GM10248 (cell line): Measurements from ENCODE around the gene PLCG1.

Experiments
- CTCF ChIA-PET: fragments of 300-600 bp; sonication (Branson Sonifier 250); formaldehyde crosslinking; extraction: SDS; loops from one replicate; lab custom pipeline; 2021; ENCODE audit warnings: antibody characterized with exemption; lab: Yijun Ruan, JAX
- POLR2A ChIA-PET: fragments of 350-650 bp; sonication (Branson Sonifier 250); formaldehyde crosslinking; extraction: SDS; loops from one replicate; lab custom pipeline; 2020; ENCODE audit warnings: antibody characterized with exemption; lab: Yijun Ruan, JAX
- DNase-seq: peaks from one replicate; pipeline ENCODE4 v3.0.0; 2012; ENCODE audit errors: extremely low spot score
- TF ChIP-seq, protein P1 (sequence below): IDR thresholded peaks from 2 replicates; pipeline ENCODE4 v1.5.1; 2012; ENCODE audit warnings: mild to moderate bottlenecking, low read depth; ENCODE audit errors: extremely low read depth, missing control alignments, control extremely low read depth

PLCG1 gene

DNA sequence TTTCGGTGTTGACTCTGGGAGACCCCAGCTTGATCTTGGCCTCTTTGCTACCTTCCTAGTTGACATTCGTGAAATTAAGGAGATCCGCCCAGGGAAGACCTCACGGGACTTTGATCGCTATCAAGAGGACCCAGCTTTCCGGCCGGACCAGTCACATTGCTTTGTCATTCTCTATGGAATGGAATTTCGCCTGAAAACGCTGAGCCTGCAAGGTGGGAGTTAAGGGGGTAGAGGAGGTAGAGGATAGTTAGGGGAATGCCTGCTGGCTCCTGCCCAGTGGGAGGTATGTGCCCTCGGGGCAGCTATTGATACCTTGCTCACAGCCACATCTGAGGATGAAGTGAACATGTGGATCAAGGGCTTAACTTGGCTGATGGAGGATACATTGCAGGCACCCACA is 22.2 kb downstream of the PLCG1 start:
- POLR2A ChIA-PET, result no interaction called here
- TF ChIP-seq, protein P1, sequence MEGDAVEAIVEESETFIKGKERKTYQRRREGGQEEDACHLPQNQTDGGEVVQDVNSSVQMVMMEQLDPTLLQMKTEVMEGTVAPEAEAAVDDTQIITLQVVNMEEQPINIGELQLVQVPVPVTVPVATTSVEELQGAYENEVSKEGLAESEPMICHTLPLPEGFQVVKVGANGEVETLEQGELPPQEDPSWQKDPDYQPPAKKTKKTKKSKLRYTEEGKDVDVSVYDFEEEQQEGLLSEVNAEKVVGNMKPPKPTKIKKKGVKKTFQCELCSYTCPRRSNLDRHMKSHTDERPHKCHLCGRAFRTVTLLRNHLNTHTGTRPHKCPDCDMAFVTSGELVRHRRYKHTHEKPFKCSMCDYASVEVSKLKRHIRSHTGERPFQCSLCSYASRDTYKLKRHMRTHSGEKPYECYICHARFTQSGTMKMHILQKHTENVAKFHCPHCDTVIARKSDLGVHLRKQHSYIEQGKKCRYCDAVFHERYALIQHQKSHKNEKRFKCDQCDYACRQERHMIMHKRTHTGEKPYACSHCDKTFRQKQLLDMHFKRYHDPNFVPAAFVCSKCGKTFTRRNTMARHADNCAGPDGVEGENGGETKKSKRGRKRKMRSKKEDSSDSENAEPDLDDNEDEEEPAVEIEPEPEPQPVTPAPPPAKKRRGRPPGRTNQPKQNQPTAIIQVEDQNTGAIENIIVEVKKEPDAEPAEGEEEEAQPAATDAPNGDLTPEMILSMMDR, result no peak
- no peak for DNase-seq
- CTCF ChIA-PET, result interaction anchor here (0.8 to 7.4 kb wide), 6 partner anchors 11 to 197 kb away, joined by 3 to 76 read pairs (median 18); partner anchors contain the start of gene LPIN3

DNA sequence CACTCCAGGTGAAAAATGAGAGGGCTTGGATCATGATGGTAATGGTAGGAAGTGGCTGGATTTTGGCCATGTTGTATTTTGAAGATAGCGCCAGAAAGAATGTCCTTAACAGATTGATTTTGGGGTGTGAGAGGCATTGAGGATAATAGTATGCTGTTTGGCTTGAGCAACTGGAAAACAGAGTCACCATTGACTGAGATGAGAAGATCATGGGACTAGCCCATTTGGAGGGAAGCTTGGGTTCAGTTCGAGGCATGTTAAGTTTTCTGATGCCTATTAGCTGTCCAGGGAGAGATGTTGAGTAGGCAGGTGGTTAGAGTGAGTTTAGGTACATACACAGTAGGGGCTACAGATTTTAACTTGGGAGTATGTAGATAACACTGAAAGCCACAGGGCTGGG is 23.3 kb downstream of the PLCG1 start:
- DNase-seq, result no peak
- TF ChIP-seq, protein P1, result no peak
- POLR2A ChIA-PET, result no interaction called here
- CTCF ChIA-PET, result interaction anchor here (0.9 to 7.4 kb wide), 4 partner anchors 9 to 198 kb away, joined by 3 to 76 read pairs (median 18); partner anchors contain the start of gene LPIN3

DNA sequence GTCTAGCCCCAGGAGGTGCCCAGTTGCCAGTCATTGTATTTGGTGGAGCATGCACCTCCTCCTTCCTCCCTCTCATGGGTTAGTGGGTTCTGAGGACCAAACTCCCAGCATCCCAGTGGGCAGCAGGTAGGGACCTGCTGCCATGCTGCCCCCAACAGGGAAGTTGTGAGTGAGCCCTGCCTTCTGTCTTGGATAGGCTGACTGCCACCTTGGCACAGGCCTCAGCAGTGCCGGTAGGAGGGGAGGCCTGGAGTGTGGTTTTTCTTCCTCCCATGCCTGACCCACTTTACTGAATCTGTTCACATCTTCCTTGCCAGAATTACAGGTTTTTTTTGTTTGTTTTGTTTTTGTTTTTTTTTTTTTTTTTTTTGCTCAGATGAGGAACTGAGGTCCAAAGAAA is 24.5 kb downstream of the PLCG1 start:
- ChIA-PET CTCF (interaction anchor here (7.4 kb wide), 1 partner anchor 8 kb away, joined by 76 read pairs; no protein-coding TSS in a partner anchor), POLR2A (no interaction called here)
- DNase-seq, result no peak
- TF ChIP-seq, protein P1, result no peak

DNA sequence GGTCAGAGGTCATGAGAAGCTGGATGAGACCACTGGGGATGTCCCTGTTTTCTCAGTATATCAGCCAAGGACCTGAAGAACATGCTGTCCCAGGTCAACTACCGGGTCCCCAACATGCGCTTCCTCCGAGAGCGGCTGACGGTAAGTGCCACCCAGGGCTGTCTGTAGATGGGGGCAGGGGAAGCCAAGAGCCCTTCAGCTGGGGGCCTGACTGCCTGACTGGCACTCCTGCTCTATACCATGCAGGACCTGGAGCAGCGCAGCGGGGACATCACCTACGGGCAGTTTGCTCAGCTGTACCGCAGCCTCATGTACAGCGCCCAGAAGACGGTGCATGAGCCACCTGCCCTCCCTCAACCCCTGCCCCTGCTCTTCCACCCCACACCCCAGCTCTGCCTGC is 25.1 kb downstream of the PLCG1 start:
- CTCF ChIA-PET, result interaction anchor here (3.5 kb wide), 1 partner anchor 10 kb away, joined by 17 read pairs; no protein-coding TSS in a partner anchor
- POLR2A ChIA-PET, result no interaction called here
- TF ChIP-seq, protein P1, result no peak
- DNase-seq, result no peak

DNA sequence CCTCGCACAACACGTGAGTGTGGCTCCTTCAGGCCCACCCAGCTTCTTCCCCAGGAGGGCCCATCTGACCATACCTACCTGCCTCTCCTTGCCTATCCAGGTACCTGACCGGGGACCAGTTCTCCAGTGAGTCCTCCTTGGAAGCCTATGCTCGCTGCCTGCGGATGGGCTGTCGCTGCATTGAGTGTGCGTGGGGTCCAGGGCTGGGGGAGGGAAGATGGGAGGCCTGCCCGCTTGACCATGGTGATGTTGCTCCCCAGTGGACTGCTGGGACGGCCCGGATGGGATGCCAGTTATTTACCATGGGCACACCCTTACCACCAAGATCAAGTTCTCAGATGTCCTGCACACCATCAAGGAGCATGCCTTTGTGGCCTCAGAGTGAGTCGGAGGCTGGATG is 26.5 kb downstream of the PLCG1 start:
- no peak for DNase-seq
- ChIA-PET POLR2A (no interaction called here), CTCF (interaction anchor here (1.4 to 3.5 kb wide), 2 partner anchors 9 to 176 kb away, joined by 4 to 17 read pairs; no protein-coding TSS in a partner anchor)
- TF ChIP-seq, protein P1, result no peak

DNA sequence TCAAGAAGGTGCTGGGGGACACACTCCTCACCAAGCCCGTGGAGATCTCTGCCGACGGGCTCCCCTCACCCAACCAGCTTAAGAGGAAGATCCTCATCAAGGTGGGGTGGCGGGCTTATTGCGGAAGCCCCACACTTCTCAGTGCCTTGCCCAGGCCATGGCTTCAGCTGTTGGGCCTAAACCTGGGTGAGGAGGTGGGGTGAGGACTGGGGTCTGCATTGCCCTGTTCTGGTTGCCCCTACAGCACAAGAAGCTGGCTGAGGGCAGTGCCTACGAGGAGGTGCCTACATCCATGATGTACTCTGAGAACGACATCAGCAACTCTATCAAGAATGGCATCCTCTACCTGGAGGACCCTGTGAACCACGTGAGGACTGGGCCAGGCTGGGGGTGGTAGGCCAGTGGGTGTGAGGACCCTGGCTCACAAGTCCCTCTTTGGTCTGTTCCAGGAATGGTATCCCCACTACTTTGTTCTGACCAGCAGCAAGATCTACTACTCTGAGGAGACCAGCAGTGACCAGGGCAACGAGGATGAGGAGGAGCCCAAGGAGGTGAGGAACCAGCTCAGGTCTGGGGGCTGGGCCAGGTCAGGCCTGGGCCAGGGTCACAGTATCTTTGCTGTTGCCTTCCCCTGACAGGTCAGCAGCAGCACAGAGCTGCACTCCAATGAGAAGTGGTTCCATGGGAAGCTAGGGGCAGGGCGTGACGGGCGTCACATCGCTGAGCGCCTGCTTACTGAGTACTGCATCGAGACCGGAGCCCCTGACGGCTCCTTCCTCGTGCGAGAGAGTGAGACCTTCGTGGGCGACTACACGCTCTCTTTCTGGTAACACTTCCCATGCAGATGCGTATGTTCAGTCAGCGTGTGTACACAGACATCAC is 27.9 kb downstream of the PLCG1 start:
- ChIA-PET POLR2A (no interaction called here), CTCF (interaction anchor here (1.4 to 3.5 kb wide), 2 partner anchors 8 to 174 kb away, joined by 4 to 17 read pairs; no protein-coding TSS in a partner anchor)
- TF ChIP-seq, protein P1, result no peak
- no peak for DNase-seq
